LNCAP (cell line): Measurements from ENCODE around the gene ENO4.

Experiments
- TF ChIP-seq, protein P1 (sequence below): fragments of 450-650 bp; IDR thresholded peaks from 2 replicates; pipeline ENCODE4 v1.5.1; 2017; ENCODE audit warnings: mild to moderate bottlenecking

Gene ENO4

DNA sequence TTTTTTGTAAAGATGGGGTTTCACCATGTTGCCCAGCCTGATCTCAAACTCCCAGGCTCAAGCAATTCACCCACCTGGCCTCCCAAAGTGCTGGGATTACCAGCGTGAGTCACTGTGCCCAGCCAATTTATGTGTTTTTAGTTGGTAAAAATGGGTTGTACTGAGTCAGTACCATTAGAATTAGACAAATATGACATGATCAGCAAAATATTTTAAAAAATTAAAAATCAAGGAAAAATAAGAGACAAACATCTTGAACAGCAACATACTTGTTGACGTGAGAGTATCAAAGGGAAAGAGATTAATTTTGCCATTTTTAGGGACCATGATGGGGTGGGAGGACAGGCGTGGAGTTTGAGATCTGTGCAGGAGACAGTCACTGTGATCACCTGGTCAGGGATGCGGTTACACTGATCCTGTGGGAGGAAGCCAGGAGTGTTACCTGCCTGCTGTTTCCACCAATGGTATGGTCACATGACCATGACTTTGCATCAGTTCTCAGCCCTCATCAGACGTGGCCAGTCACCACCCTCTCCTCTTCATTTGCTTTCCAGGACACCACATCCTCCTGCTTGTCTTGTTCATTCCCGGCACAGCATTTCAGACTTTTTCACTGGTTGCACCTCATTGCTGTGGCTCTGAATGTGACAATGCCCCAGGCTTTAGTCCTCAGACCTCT, 29.2 kb upstream of the ENO4 start:
- TF ChIP-seq, protein P1, sequence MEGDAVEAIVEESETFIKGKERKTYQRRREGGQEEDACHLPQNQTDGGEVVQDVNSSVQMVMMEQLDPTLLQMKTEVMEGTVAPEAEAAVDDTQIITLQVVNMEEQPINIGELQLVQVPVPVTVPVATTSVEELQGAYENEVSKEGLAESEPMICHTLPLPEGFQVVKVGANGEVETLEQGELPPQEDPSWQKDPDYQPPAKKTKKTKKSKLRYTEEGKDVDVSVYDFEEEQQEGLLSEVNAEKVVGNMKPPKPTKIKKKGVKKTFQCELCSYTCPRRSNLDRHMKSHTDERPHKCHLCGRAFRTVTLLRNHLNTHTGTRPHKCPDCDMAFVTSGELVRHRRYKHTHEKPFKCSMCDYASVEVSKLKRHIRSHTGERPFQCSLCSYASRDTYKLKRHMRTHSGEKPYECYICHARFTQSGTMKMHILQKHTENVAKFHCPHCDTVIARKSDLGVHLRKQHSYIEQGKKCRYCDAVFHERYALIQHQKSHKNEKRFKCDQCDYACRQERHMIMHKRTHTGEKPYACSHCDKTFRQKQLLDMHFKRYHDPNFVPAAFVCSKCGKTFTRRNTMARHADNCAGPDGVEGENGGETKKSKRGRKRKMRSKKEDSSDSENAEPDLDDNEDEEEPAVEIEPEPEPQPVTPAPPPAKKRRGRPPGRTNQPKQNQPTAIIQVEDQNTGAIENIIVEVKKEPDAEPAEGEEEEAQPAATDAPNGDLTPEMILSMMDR = no peak

DNA sequence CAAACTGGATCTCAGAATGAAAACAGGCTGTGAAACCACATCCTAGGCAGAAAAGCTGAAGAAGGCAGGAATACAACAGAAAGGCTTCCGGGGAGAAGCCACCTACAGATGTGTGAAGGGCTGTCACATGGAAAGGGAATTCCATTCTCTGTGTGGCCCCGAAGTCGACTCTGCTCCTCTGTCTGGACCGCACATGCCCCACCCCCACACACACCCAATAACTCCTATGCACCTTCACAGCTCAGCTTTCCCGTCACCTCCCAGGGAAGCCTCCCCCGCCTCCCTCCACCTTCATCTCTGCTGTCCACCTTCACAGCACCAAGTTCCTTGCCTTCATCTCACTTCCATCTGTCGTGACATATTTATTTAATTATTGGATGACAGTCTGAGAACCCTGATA, 23.4 kb upstream of the ENO4 start:
- TF ChIP-seq, protein P1 = no peak

DNA sequence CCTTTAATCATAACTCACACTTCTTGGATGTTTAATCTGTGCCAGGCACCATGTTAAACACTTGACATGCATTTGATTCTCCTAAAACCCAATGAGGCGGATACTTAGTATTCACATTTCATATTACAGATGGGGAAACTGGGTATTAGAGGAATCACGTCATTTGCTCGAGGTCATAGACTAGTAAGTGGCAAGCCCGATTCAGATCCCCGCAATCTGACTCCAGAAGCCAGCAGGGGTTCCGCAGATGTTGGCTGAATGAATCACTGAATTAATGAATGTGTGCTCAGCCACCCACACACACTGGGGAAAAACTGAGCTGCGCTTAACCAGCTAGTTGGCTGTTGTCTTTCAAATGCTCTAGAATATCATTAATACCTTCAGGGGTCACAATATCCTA, 22.5 kb upstream of the ENO4 start:
- TF ChIP-seq, protein P1 = no peak

DNA sequence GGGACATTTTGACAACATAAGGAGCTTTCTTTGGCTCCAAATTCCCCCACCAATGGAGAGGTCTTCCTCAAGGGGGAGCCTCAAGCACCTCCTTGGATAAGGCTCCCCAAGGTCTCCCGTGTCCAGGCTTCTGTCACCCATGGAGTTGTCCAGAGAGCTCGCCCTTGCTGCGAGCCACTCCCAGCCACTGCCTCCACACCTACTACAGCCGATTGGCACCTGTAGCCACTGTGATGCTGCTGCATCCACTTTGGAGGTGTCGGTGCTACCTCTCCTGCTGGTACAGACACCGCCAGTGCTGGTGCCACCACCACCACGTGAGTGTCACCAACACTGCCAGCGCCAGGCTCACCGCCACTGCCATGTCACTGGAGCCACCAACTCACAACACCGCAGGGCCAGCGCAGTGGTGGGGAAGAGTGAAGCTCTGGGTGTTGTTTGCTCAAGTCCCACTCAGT, 22.1 kb upstream of the ENO4 start:
- TF ChIP-seq, protein P1 = no peak

DNA sequence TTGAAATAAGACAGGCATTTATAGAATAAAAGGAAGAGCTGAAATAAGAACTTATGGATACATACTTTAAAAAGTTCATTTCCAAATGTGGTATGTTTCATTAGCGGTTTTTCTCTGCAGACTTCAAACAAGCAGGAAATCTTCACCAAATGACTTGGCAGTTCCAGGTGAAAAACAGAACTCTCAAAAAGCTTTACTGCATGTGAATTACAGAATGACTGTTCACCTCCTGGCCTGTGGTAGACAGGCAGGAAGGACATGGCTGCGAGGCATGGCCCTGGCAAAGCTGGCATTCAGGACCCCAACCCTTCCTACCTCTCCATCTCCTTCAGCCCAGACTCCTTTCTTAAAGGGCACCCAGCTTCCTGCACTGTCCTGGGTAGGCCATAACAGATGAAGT, 21.2 kb upstream of the ENO4 start:
- TF ChIP-seq, protein P1 = no peak

DNA sequence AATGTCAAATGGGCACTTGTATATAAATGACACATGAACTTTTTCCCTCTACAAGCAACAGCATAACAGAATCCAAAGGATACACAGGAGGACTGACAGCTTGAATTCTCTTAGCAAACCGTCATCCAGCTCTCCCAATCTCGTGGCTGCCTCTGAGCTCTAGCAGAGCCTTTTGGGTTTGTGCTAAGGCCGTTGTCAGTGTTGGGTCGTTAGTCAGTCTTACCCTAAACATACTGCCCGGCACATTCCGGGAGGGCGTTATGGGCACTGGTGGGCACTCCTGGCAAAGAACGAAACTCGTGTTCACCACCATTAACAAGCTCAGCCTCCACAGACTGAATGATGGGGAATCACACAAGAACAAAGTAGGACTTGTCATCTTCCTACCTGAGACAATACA, 19.6 kb upstream of the ENO4 start:
- TF ChIP-seq, protein P1 = no peak

DNA sequence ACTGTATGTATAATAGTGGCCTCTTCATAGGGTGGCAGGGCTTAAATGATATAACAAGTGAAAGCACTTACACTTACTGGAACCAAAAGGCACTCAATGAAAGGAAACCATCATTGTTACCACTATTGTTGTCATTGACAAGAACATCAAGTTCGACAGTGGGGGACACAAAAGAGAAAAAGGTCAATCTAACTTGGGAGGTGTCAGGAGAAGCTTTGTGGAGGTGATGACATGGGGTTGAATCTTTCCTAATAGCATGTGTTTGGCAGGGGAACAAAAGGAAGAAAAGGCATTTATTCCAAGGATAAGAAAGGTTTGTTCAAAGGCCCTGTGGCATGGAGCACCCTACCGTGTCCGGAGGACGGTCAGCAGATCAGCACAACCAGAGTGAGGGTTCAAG, 18.2 kb upstream of the ENO4 start:
- TF ChIP-seq, protein P1 = no peak

DNA sequence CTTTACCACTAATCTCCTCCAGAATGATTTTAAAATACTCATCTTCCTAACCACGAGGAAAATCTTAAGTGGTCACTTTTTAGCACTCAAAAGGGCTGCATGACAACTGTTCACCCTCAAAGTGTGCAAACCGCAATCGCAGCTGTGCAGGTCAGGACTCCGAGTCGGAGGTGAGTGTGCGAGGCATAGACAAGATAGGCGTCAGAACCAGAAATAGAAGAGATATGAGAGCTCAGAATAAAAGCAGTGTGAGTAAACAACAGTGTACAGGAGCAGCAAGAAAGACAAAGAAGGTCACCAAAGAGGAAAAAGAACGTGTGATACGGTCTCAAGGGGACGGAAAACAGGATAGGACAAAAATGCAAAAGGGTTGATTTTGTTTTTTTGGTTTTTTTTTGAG, 17.5 kb upstream of the ENO4 start:
- TF ChIP-seq, protein P1 = no peak
